T-cell (primary cell): Measurements from ENCODE around the gene OR52W1. TPM values are rescaled to one million over a fixed set of nuclear protein-coding genes. Genes with fewer than 3 reads are reported as not detected.
"Not testable (repeated sequence)": the region's sequence is repeated elsewhere in the genome, so short reads cannot be mapped to it uniquely, and the experiment has no call there.

Experiments used
- ATAC-seq, 4 experiments: fragments of 200-7000 bp in 3 of 4; fragments of 150-1000 bp in 1 of 4; cut with Tn5 transposase; replicated peaks in 1 of 4; 1 replicate in 3 of 4; 2 replicates in 1 of 4; pipeline ENCODE4 v1.10.0; 2021; ENCODE audit warnings: moderate library complexity in 3 of 4, mild to moderate bottlenecking in 2 of 4, moderate number of reproducible peaks in 1 of 4
- CTCF ChIA-PET, 2 donors: fragments of 300-600 bp; sonication (Branson Sonifier 250); formaldehyde crosslinking; loops; one replicate each; lab custom pipeline; 2022; ENCODE audit warnings: antibody characterized with exemption in 2 of 2; lab: Charles Lee
- POLR2A ChIA-PET, 2 donors: fragments of 300-600 bp; sonication (Branson Sonifier 250); formaldehyde crosslinking; loops; one replicate each; lab custom pipeline; 2022; ENCODE audit warnings: antibody characterized with exemption in 2 of 2; lab: Charles Lee
- DNase-seq, 35 experiments: peaks; one replicate each; pipeline versions ENCODE4 v3.0.0 to v3.0.0-alpha.2; 2013 to 2023
- H3K27ac ChIP-seq: one replicate; pipeline ENCODE4 v1.5.1; 2013; ENCODE audit warnings: low read length
- H3K27me3 ChIP-seq, 2 experiments: replicated peaks in 1 of 2; 1 replicate in 1 of 2; 2 replicates in 1 of 2; pipeline versions ENCODE4 v1.6.1 to v1.7.0; 2013; ENCODE audit warnings: low read length in 1 of 2, mixed read lengths in 1 of 2; ENCODE audit not compliant: control insufficient read depth in 2 of 2, insufficient read depth in 2 of 2; ENCODE audit errors: extremely low read depth in 1 of 2
- H3K36me3 ChIP-seq, 2 donors: 1 replicate in 1 of 2; 2 replicates in 1 of 2; pipeline versions ENCODE4 v1.6.1 to v1.7.0; 2013; ENCODE audit warnings: low read length in 1 of 2; ENCODE audit not compliant: control insufficient read depth in 2 of 2, insufficient read depth in 1 of 2; ENCODE audit errors: extremely low read depth in 1 of 2
- H3K4me1 ChIP-seq, 2 experiments: 1 replicate in 1 of 2; 2 replicates in 1 of 2; pipeline versions ENCODE4 v1.6.1 to v1.7.0; 2013; ENCODE audit warnings: low read length in 2 of 2, mixed read lengths in 1 of 2; ENCODE audit not compliant: insufficient read depth in 2 of 2, control insufficient read depth in 1 of 2; ENCODE audit errors: extremely low read depth in 1 of 2
- H3K4me3 ChIP-seq, 2 donors: 1 replicate in 1 of 2; 2 replicates in 1 of 2; pipeline versions ENCODE4 v1.5.1 to v1.7.0; 2013; ENCODE audit warnings: mild to moderate bottlenecking in 2 of 2, low read length in 1 of 2, moderate library complexity in 1 of 2; ENCODE audit not compliant: control insufficient read depth in 1 of 2; ENCODE audit errors: extremely low read depth in 1 of 2
- H3K9me3 ChIP-seq: 2 replicates; pipeline ENCODE4 v1.7.0; 2013
- H3K27ac Mint-ChIP-seq, 2 donors: one replicate each; pipeline ENCODE4 v1.8.0; 2020 to 2021; ENCODE audit warnings: mild to moderate bottlenecking in 2 of 2, mixed read lengths in 2 of 2
- H3K27me3 Mint-ChIP-seq, 2 donors: one replicate each; pipeline ENCODE4 v1.8.0; 2021 to 2022; ENCODE audit warnings: mixed read lengths in 2 of 2
- H3K36me3 Mint-ChIP-seq: one replicate; pipeline ENCODE4 v1.8.0; 2021; ENCODE audit warnings: mixed read lengths
- H3K4me1 Mint-ChIP-seq, 3 donors: one replicate each; pipeline ENCODE4 v1.8.0; 2020 to 2022; ENCODE audit warnings: mixed read lengths in 3 of 3, mild to moderate bottlenecking in 1 of 3
- H3K4me3 Mint-ChIP-seq, 3 donors: one replicate each; pipeline ENCODE4 v1.8.0; 2020 to 2022; ENCODE audit warnings: mild to moderate bottlenecking in 3 of 3, mixed read lengths in 3 of 3, moderate library complexity in 3 of 3
- H3K9me3 Mint-ChIP-seq, 3 donors: one replicate each; pipeline ENCODE4 v1.8.0; 2020 to 2022; ENCODE audit warnings: mixed read lengths in 3 of 3
- WGBS: methylation state at CpG from one replicate; pipeline ENCODE4 v1.1.5; 2013; ENCODE audit warnings: missing lambda C conversion rate; ENCODE audit not compliant: insufficient coverage; 5-methylcytosine and 5-hydroxymethylcytosine counted together
- total RNA-seq, 35 experiments: library from RNA in 6 of 35; stranded (reverse) in 6 of 35; fragments of 120-200 nt in 1 of 35; gene quantifications; one replicate each; pipeline versions ENCODE4 v1.2.1 to v1.2.4 and lab custom pipeline; 2013 to 2026

OR52W1 gene
- total RNA-seq, 5 donors from 2014 or later (not counting 1 experiment from before 2014, with no cell fraction given) = not detected

- Histone ChIP-seq H3K27me3 (peaks cover 0 to 29% of the 10 kb centered on the region in 2 experiments), H3K9me3 (no peaks in the 10 kb centered on the region), H3K4me1 (peaks cover 0 to 6% of the 10 kb centered on the region in 2 experiments), H3K27ac (no peak overlapping the region), H3K4me3 (no peak overlapping the region), H3K36me3 (no peaks in the 10 kb centered on the region)
- Mint-ChIP-seq H3K27ac (no peak overlapping the region), H3K36me3 (no peaks in the 10 kb centered on the region), H3K9me3 (no peaks in the 10 kb centered on the region), H3K4me3 (no peak overlapping the region), H3K4me1 (peaks cover 3 to 5% (median 3%) of the 10 kb centered on the region in 3 donors), H3K27me3 (peaks cover 21 to 24% of the 10 kb centered on the region in 2 donors)
- ChIA-PET CTCF (interaction anchor here in 1 of 2 donors (0.6 kb wide), 1 partner anchor 50 kb away, joined by 4 read pairs; no protein-coding TSS in a partner anchor), POLR2A (no interaction called here)
- DNase-seq = no peak
- WGBS = 95% methylated on average over 28 of the region's 28 CpGs
- no peak for ATAC-seq
Observed at GRCh38 chr11:6240139-6240538, 41.1 kb downstream of the OR52W1 start.

GRCh38 chr11:6240781-6241180 is 41.8 kb downstream of the OR52W1 start:
- no peak overlapping the region for H3K4me3 ChIP-seq
- no peak overlapping the region for H3K27ac ChIP-seq
- Mint-ChIP-seq H3K27me3 (peaks cover 21 to 24% of the 10 kb centered on the region in 2 donors), H3K4me3 (no peak overlapping the region), H3K4me1 (no peaks in the 10 kb centered on the region), H3K9me3 (no peaks in the 10 kb centered on the region), H3K27ac (no peak overlapping the region), H3K36me3 (no peaks in the 10 kb centered on the region)
- ChIA-PET CTCF (interaction anchor here (0.6 to 0.9 kb wide), 2 partner anchors 16 to 50 kb away, joined by 4 to 8 read pairs; no protein-coding TSS in a partner anchor), POLR2A (no interaction called here)
- ATAC-seq (no peak), DNase-seq (no peak)
- H3K4me1 ChIP-seq = no peaks in the 10 kb centered on the region
- no peaks in the 10 kb centered on the region for H3K9me3 ChIP-seq
- H3K27me3 ChIP-seq = peaks cover 0 to 29% of the 10 kb centered on the region in 2 experiments
- no peaks in the 10 kb centered on the region for H3K36me3 ChIP-seq
- WGBS = 0% methylated on average over 1 of the region's 1 CpG

- Histone ChIP-seq H3K9me3 (no peaks in the 10 kb centered on the region), H3K27ac (no peak overlapping the region), H3K4me3 (no peak overlapping the region), H3K36me3 (no peaks in the 10 kb centered on the region), H3K27me3 (peaks cover 0 to 29% of the 10 kb centered on the region in 2 experiments), H3K4me1 (no peaks in the 10 kb centered on the region)
- 85% methylated on average over 7 of the region's 7 CpGs for WGBS
- Mint-ChIP-seq H3K9me3 (no peaks in the 10 kb centered on the region), H3K4me1 (no peaks in the 10 kb centered on the region), H3K4me3 (no peak overlapping the region), H3K27ac (no peak overlapping the region), H3K27me3 (peaks cover 21 to 24% of the 10 kb centered on the region in 2 donors), H3K36me3 (no peaks in the 10 kb centered on the region)
- no peak for DNase-seq
- POLR2A ChIA-PET = no interaction called here
- ATAC-seq = no peak
- CTCF ChIA-PET = interaction anchor here in 1 of 2 donors (0.9 kb wide), 1 partner anchor 15 kb away, joined by 8 read pairs; no protein-coding TSS in a partner anchor
Observed at GRCh38 chr11:6241316-6241715, 42.3 kb downstream of the OR52W1 start.

GRCh38 chr11:6245536-6245935 is 46.5 kb downstream of the OR52W1 start:
- Mint-ChIP-seq H3K4me3 (no peak overlapping the region), H3K9me3 (no peaks in the 10 kb centered on the region), H3K4me1 (no peaks in the 10 kb centered on the region), H3K27me3 (peaks cover 19 to 21% of the 10 kb centered on the region in 2 donors), H3K27ac (no peak overlapping the region), H3K36me3 (no peaks in the 10 kb centered on the region)
- ChIA-PET POLR2A (no interaction called here), CTCF (no interaction called here)
- Histone ChIP-seq H3K27me3 (peaks cover 0 to 11% of the 10 kb centered on the region in 2 experiments), H3K4me1 (no peaks in the 10 kb centered on the region), H3K27ac (no peak overlapping the region), H3K4me3 (no peak overlapping the region), H3K36me3 (no peaks in the 10 kb centered on the region), H3K9me3 (no peaks in the 10 kb centered on the region)
- DNase-seq = no peak
- 88% methylated on average over 1 of the region's 2 CpGs for WGBS
- no peak for ATAC-seq

- H3K4me3 Mint-ChIP-seq = no peak overlapping the region
- H3K9me3 Mint-ChIP-seq = no peaks in the 10 kb centered on the region
- no peaks in the 10 kb centered on the region for H3K36me3 ChIP-seq
- ChIA-PET POLR2A (no interaction called here), CTCF (interaction anchor here in 1 of 2 donors (2.3 kb wide), 1 partner anchor 106 kb away, joined by 7 read pairs; no protein-coding TSS in a partner anchor)
- H3K27me3 ChIP-seq = peaks cover 0 to 6% of the 10 kb centered on the region in 2 experiments
- no peak overlapping the region for H3K27ac ChIP-seq
- H3K4me1 Mint-ChIP-seq = no peaks in the 10 kb centered on the region
- ATAC-seq (no peak), DNase-seq (no peak)
- H3K36me3 Mint-ChIP-seq = no peaks in the 10 kb centered on the region
- H3K4me1 ChIP-seq = no peaks in the 10 kb centered on the region
- no peak overlapping the region for H3K27ac Mint-ChIP-seq
- H3K27me3 Mint-ChIP-seq = peaks cover 7 to 10% of the 10 kb centered on the region in 2 donors
- no peak overlapping the region for H3K4me3 ChIP-seq
- no peaks in the 10 kb centered on the region for H3K9me3 ChIP-seq
- no CpG with 5 or more reads among the region's 1 CpG for WGBS
Observed at GRCh38 chr11:6248248-6248647, 49.2 kb downstream of the OR52W1 start.

GRCh38 chr11:6248897-6249296 is 49.9 kb downstream of the OR52W1 start:
- H3K36me3 Mint-ChIP-seq, H3K9me3 Mint-ChIP-seq, H3K27ac Mint-ChIP-seq, H3K27ac ChIP-seq, H3K4me1 ChIP-seq, H3K4me3 ChIP-seq, DNase-seq, POLR2A ChIA-PET, H3K27me3 Mint-ChIP-seq, H3K9me3 ChIP-seq, H3K36me3 ChIP-seq, ATAC-seq, H3K27me3 ChIP-seq, H3K4me3 Mint-ChIP-seq, H3K4me1 Mint-ChIP-seq: not testable (repeated sequence)
- no CpG with 5 or more reads among the region's 3 CpGs for WGBS
- CTCF ChIA-PET = interaction anchor here in 1 of 2 donors (2.3 kb wide), 1 partner anchor 105 kb away, joined by 7 read pairs; no protein-coding TSS in a partner anchor
